H1 (cell line): Measurements from ENCODE around the gene ZNF618. TPM values are rescaled to one million over a fixed set of nuclear protein-coding genes. Genes with fewer than 3 reads are reported as not detected.

ENCODE experiments used
- CTCF ChIA-PET: fragments of 300-600 bp; sonication (Branson Sonifier 250); formaldehyde crosslinking; loops from one replicate; lab custom pipeline; 2021; ENCODE audit not compliant: partially characterized antibody; lab: Charles Lee
- POLR2A ChIA-PET: fragments of 300-600 bp; sonication (Branson Sonifier 250); formaldehyde crosslinking; loops from one replicate; lab custom pipeline; 2021; ENCODE audit warnings: inconsistent platforms; ENCODE audit not compliant: partially characterized antibody; lab: Charles Lee
- DNase-seq, 2 experiments: peaks; one replicate each; pipeline versions ENCODE4 v3.0.0 to v3.0.0-alpha.2; 2010 to 2022; ENCODE audit warnings: low spot score in 2 of 2, low read depth in 1 of 2, mixed read lengths in 1 of 2
- FAIRE-seq: peaks from 2 replicates; lab custom pipeline; 2011; peaks lifted over from hg19 to GRCh38; lab: Jason Lieb, UNC
- H2AFZ ChIP-seq: 2 replicates; pipeline ENCODE4 v1.8.1; 2012; ENCODE audit warnings: low read length, inconsistent platforms
- H2AK5ac ChIP-seq: 2 replicates; pipeline ENCODE4 v1.6.1; 2013; ENCODE audit warnings: low read depth, low read length
- H2BK120ac ChIP-seq: replicated peaks from 2 replicates; pipeline ENCODE3; 2013; ENCODE audit warnings: low read depth, low read length, inconsistent platforms
- H2BK12ac ChIP-seq: 2 replicates; pipeline ENCODE4 v1.6.1; 2013; ENCODE audit warnings: low read depth, low read length
- H2BK15ac ChIP-seq: 2 replicates; pipeline ENCODE4 v1.6.1; 2013; ENCODE audit warnings: low read length
- H2BK20ac ChIP-seq: 2 replicates; pipeline ENCODE4 v1.6.1; 2013; ENCODE audit warnings: low read length
- H2BK5ac ChIP-seq: 2 replicates; pipeline ENCODE4 v1.6.1; 2013; ENCODE audit warnings: low read depth, low read length
- H3K14ac ChIP-seq: 2 replicates; pipeline ENCODE4 v1.6.1; 2013; ENCODE audit warnings: inconsistent platforms; ENCODE audit not compliant: insufficient read length
- H3K18ac ChIP-seq: 2 replicates; pipeline ENCODE4 v1.6.1; 2013; ENCODE audit warnings: low read length; ENCODE audit errors: extremely low read depth
- H3K23ac ChIP-seq: 2 replicates; pipeline ENCODE4 v1.6.1; 2013; ENCODE audit warnings: inconsistent platforms; ENCODE audit not compliant: insufficient read length
- H3K23me2 ChIP-seq: 2 replicates; pipeline ENCODE4 v1.6.1; 2013; ENCODE audit warnings: low read depth, low read length
- H3K27ac ChIP-seq: 2 replicates; pipeline ENCODE4 v1.6.1; 2011; ENCODE audit warnings: low read depth, low read length, inconsistent platforms
- H3K27me3 ChIP-seq, 4 experiments: replicated peaks in 1 of 4; 1 replicate in 1 of 4; 2 replicates in 3 of 4; pipeline versions ENCODE4 v1.6.1 to v1.8.1; 2011 to 2013; ENCODE audit warnings: low read length in 3 of 4, mild to moderate bottlenecking in 3 of 4, inconsistent platforms in 2 of 4, mixed read lengths in 2 of 4, moderate library complexity in 1 of 4; ENCODE audit not compliant: control insufficient read depth in 3 of 4, insufficient read depth in 3 of 4; ENCODE audit errors: extremely low read depth in 1 of 4
- H3K36me3 ChIP-seq, 4 experiments: 2 replicates each; pipeline versions ENCODE4 v1.6.1 to v1.8.1; 2011 to 2013; ENCODE audit warnings: mild to moderate bottlenecking in 4 of 4, low read length in 3 of 4, moderate library complexity in 2 of 4, control low read depth in 1 of 4, inconsistent platforms in 1 of 4; ENCODE audit not compliant: insufficient read depth in 4 of 4, control insufficient read depth in 2 of 4
- H3K4ac ChIP-seq: replicated peaks from 2 replicates; pipeline ENCODE3; 2013; ENCODE audit warnings: low read length, low read depth, mixed read lengths, inconsistent platforms; ENCODE audit not compliant: insufficient read length
- H3K4me1 ChIP-seq, 4 experiments: replicated peaks in 1 of 4; 1 replicate in 1 of 4; 2 replicates in 3 of 4; pipeline versions ENCODE4 v1.6.1 to v1.8.1; 2011 to 2013; ENCODE audit warnings: low read length in 3 of 4, inconsistent platforms in 2 of 4, mixed read lengths in 1 of 4; ENCODE audit not compliant: insufficient read depth in 4 of 4, control insufficient read depth in 3 of 4
- H3K4me2 ChIP-seq, 2 experiments: 2 replicates each; pipeline versions ENCODE4 v1.6.1 to v1.8.1; 2011 to 2013; ENCODE audit warnings: low read depth in 2 of 2, low read length in 2 of 2, control low read depth in 1 of 2, inconsistent platforms in 1 of 2, mild to moderate bottlenecking in 1 of 2; ENCODE audit not compliant: insufficient read depth in 1 of 2
- H3K4me3 ChIP-seq, 4 experiments: fragments of 200-600, 300-600 bp in 1 of 4; sonication (generic), shearing (Covaris generic), sonication (Bioruptor Twin) in 1 of 4; 2 replicates each; pipeline versions ENCODE4 v1.5.1 to v1.8.1; 2011 to 2016; ENCODE audit warnings: low read length in 4 of 4, low read depth in 3 of 4, control low read depth in 2 of 4, inconsistent platforms in 2 of 4, mild to moderate bottlenecking in 2 of 4, mixed read lengths in 1 of 4, moderate library complexity in 1 of 4; ENCODE audit not compliant: insufficient read depth in 2 of 4; ENCODE audit errors: extremely low read depth in 1 of 4
- H3K56ac ChIP-seq: replicated peaks from 2 replicates; pipeline ENCODE3; 2013; ENCODE audit warnings: low read depth, mild to moderate bottlenecking, mixed read lengths, low read length, inconsistent platforms; ENCODE audit not compliant: insufficient read length
- H3K79me1 ChIP-seq: 2 replicates; pipeline ENCODE4 v1.6.1; 2013; ENCODE audit warnings: low read depth, low read length, control low read depth
- H3K79me2 ChIP-seq, 2 experiments: 2 replicates each; pipeline versions ENCODE4 v1.6.1 to v1.8.1; 2012 to 2013; ENCODE audit warnings: low read length in 2 of 2, mild to moderate bottlenecking in 2 of 2, inconsistent platforms in 1 of 2; ENCODE audit not compliant: insufficient read depth in 2 of 2, control insufficient read depth in 1 of 2
- H3K9ac ChIP-seq, 4 experiments: replicated peaks in 1 of 4; 1 replicate in 1 of 4; 2 replicates in 3 of 4; pipeline versions ENCODE4 v1.6.1 to v1.8.1; 2011 to 2013; ENCODE audit warnings: low read depth in 3 of 4, low read length in 3 of 4, control low read depth in 2 of 4, mild to moderate bottlenecking in 2 of 4, moderate library complexity in 2 of 4, inconsistent platforms in 1 of 4; ENCODE audit errors: extremely low read depth in 1 of 4
- H3K9me3 ChIP-seq, 2 experiments: 2 replicates each; pipeline versions ENCODE4 v1.6.1 to v1.8.1; 2012 to 2013; ENCODE audit warnings: mild to moderate bottlenecking in 2 of 2, moderate library complexity in 2 of 2, control low read depth in 1 of 2, inconsistent platforms in 1 of 2, low read depth in 1 of 2, low read length in 1 of 2, mixed read lengths in 1 of 2; ENCODE audit not compliant: insufficient read depth in 2 of 2
- H4K20me1 ChIP-seq, 2 experiments: replicated peaks in 1 of 2; 2 replicates each; pipeline versions ENCODE3 to v1.8.1; 2011 to 2013; ENCODE audit warnings: inconsistent platforms in 2 of 2, low read length in 2 of 2, mild to moderate bottlenecking in 1 of 2; ENCODE audit not compliant: insufficient read depth in 2 of 2, control insufficient read depth in 1 of 2
- H4K5ac ChIP-seq: 2 replicates; pipeline ENCODE4 v1.6.1; 2013; ENCODE audit warnings: low read length, low read depth, mixed read lengths, inconsistent platforms; ENCODE audit not compliant: insufficient read length
- H4K8ac ChIP-seq: 2 replicates; pipeline ENCODE4 v1.8.0; 2013; ENCODE audit warnings: mild to moderate bottlenecking, moderate library complexity, low read length, inconsistent platforms; ENCODE audit not compliant: insufficient read depth; ENCODE audit errors: extremely low read depth
- H4K91ac ChIP-seq: replicated peaks from 2 replicates; pipeline ENCODE3; 2013; ENCODE audit warnings: low read length, mixed read lengths, inconsistent platforms; ENCODE audit not compliant: insufficient read length
- BRCA1 ChIP-seq: IDR thresholded peaks from 2 replicates; pipeline ENCODE4 v1.6.1; 2012; ENCODE audit warnings: low read depth, low read length, improper control_type of control experiment
- EGR1 ChIP-seq: IDR thresholded peaks from 2 replicates; pipeline ENCODE4 v1.6.1; 2011; ENCODE audit warnings: low read depth, low read length, borderline replicate concordance
- KDM4A ChIP-seq: IDR thresholded peaks from one replicate; pipeline ENCODE4 v1.7.1; 2012; ENCODE audit warnings: low read depth, mild to moderate bottlenecking, moderate library complexity, low read length, inconsistent platforms; ENCODE audit not compliant: severe bottlenecking
- RBBP5 ChIP-seq: IDR thresholded peaks from 2 replicates; pipeline ENCODE4 v1.7.1; 2012; ENCODE audit warnings: low read depth, mild to moderate bottlenecking, inconsistent platforms, low read length, moderate library complexity, borderline replicate concordance
- RNF2 ChIP-seq: fragments of 200-900, 300-1000 bp; sonication (generic); IDR thresholded peaks from 2 replicates; pipeline ENCODE4 v1.7.1; 2016; ENCODE audit warnings: borderline replicate concordance, low read depth, mild to moderate bottlenecking, antibody characterized with exemption, low read length; ENCODE audit not compliant: poor library complexity, severe bottlenecking; ENCODE audit errors: missing control alignments
- SIRT6 ChIP-seq: IDR thresholded peaks from one replicate; pipeline ENCODE4 v1.7.1; 2012; ENCODE audit warnings: low read length, inconsistent platforms
- SUZ12 ChIP-seq: fragments of 200-600 bp; sonication (generic); IDR thresholded peaks from 2 replicates; pipeline ENCODE4 v1.6.1; 2012; ENCODE audit warnings: mild to moderate bottlenecking, inconsistent platforms, low read length, moderate library complexity, mixed read lengths
- WGBS, 2 experiments: shearing (Covaris generic) in 1 of 2; methylation state at CpG; one replicate each; pipeline versions ENCODE4 v1.1.6 to v1.1.7; 2013 to 2015; ENCODE audit warnings: low lambda C conversion rate in 2 of 2, mixed read lengths in 2 of 2, inconsistent platforms in 1 of 2, low coverage in 1 of 2, missing lambda C conversion rate in 1 of 2; ENCODE audit not compliant: insufficient replicate concordance in 2 of 2, insufficient coverage in 1 of 2, insufficient read length in 1 of 2; ENCODE audit errors: extremely low coverage in 1 of 2, missing lambda C conversion rate in 1 of 2; 5-methylcytosine and 5-hydroxymethylcytosine counted together
- polyA plus RNA-seq, 7 experiments: library from polyadenylated mRNA; depleted of rRNA in 3 of 7; stranded (reverse) in 5 of 7; unstranded in 2 of 7; fragments of >200 nt in 5 of 7; fragments of 200-250 nt in 2 of 7; gene quantifications; 1 replicate in 5 of 7; 2 replicates in 1 of 7; 4 replicates in 1 of 7; pipeline versions ENCODE4 v1.2.1 to v1.2.3, GENCODE V29; 2011 to 2013; ENCODE audit warnings: missing spikeins in 2 of 7, mixed read lengths in 2 of 7
- total RNA-seq: library from RNA; stranded (reverse); fragmentation: NEBNext Ultra II Directional; extraction: Animal tissue kit (Norgen Biotek cat#: 25700); gene quantifications from 2 replicates; pipeline ENCODE4 v1.2.1, GENCODE V29; 2021
- TF ChIP-seq, protein P1 (sequence below): IDR thresholded peaks from 2 replicates; pipeline ENCODE4 v1.6.1; 2011; ENCODE audit warnings: low read depth, mild to moderate bottlenecking, low read length; ENCODE audit not compliant: insufficient read depth
- TF ChIP-seq, protein P2 (sequence below): IDR thresholded peaks from 2 replicates; pipeline ENCODE4 v1.6.1; 2011; ENCODE audit warnings: low read length, improper control_type of control experiment

The ZNF618 gene
- total and polyA plus RNA-seq, 2 of the 8 experiments (the other 6 are each of a cell fraction or from before 2014, with no cell fraction given), result 9.6 to 28.5 TPM

GRCh38 chr9:113946496-113947115 lies 70.5 kb downstream of the ZNF618 start:
- Histone ChIP-seq H3K79me2 (peaks cover 0 to 4% of the 10 kb centered on the region in 2 experiments; a peak in 1 of 4 replicates), H4K91ac (no peak overlapping the region)

More at GRCh38 chr9:113946496-113947115, 70.5 kb downstream of the ZNF618 start:
- H2BK12ac ChIP-seq, result no peak overlapping the region
- peak in 1 of 2 experiments; percentile 46 for DNase-seq
- 78% methylated on average over 11 of the region's 11 CpGs; no CpG with 5 or more reads in 1 of the 2 experiments for WGBS, 2 experiments
- H3K9ac ChIP-seq, result no peak overlapping the region
- H3K23me2 ChIP-seq, result no peaks in the 10 kb centered on the region
- POLR2A ChIA-PET, result interaction anchor here (0.8 to 1.5 kb wide), 2 partner anchors 11 to 64 kb away, joined by 3 to 5 read pairs; no protein-coding TSS in a partner anchor
- no peaks in the 10 kb centered on the region for H3K27me3 ChIP-seq
- H4K5ac ChIP-seq, result no peak overlapping the region
- no peak overlapping the region for H3K27ac ChIP-seq
- H2AFZ ChIP-seq, result no peak overlapping the region
- no peak overlapping the region for H3K4ac ChIP-seq
- H3K36me3 ChIP-seq, result no peaks in the 10 kb centered on the region
- H3K4me2 ChIP-seq, result no peak overlapping the region
- no peak overlapping the region for H3K23ac ChIP-seq
- H3K9me3 ChIP-seq, result no peaks in the 10 kb centered on the region
- no peak overlapping the region for H3K56ac ChIP-seq
- peaks cover 0 to 5% (median 3%) of the 10 kb centered on the region in 4 experiments; a peak in 4 of 7 replicates for H3K4me1 ChIP-seq
- TF ChIP-seq SUZ12 (no peak), RNF2 (no peak), KDM4A (no peak), BRCA1 (no peak), RBBP5 (no peak), EGR1 (no peak), SIRT6 (no peak)
- TF ChIP-seq, protein P1, sequence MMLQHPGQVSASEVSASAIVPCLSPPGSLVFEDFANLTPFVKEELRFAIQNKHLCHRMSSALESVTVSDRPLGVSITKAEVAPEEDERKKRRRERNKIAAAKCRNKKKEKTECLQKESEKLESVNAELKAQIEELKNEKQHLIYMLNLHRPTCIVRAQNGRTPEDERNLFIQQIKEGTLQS, result no peak
- TF ChIP-seq, protein P2, sequence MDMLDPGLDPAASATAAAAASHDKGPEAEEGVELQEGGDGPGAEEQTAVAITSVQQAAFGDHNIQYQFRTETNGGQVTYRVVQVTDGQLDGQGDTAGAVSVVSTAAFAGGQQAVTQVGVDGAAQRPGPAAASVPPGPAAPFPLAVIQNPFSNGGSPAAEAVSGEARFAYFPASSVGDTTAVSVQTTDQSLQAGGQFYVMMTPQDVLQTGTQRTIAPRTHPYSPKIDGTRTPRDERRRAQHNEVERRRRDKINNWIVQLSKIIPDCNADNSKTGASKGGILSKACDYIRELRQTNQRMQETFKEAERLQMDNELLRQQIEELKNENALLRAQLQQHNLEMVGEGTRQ, result no peak
- TF ChIP-seq, all 59 proteins: peak for 0
- Histone ChIP-seq H3K18ac (no peak overlapping the region), H2BK120ac (no peak overlapping the region), H3K79me1 (peaks cover 4% of the 10 kb centered on the region), H2BK5ac (no peak overlapping the region), H2AK5ac (no peak overlapping the region), H2BK15ac (no peak overlapping the region), H4K8ac (no peak overlapping the region), H4K20me1 (peaks cover 2% of the 10 kb centered on the region in 2 experiments), H3K4me3 (no peak overlapping the region), H2BK20ac (no peak overlapping the region), H3K14ac (no peak overlapping the region)
- FAIRE-seq, result no peak
- CTCF ChIA-PET, result interaction anchor here (0.6 to 4.3 kb wide), 3 partner anchors 16 to 523 kb away, joined by 3 to 25 read pairs (median 3); no protein-coding TSS in a partner anchor
